ENCODE data around the gene HGD. TPM values are rescaled to one million over a fixed set of nuclear protein-coding genes. Genes with fewer than 3 reads are reported as not detected.

HGD gene
- polyA plus RNA-seq, 2 of the 4 experiments (the other 2 are of a cell fraction): 48.8 to 101 TPM

DNA sequence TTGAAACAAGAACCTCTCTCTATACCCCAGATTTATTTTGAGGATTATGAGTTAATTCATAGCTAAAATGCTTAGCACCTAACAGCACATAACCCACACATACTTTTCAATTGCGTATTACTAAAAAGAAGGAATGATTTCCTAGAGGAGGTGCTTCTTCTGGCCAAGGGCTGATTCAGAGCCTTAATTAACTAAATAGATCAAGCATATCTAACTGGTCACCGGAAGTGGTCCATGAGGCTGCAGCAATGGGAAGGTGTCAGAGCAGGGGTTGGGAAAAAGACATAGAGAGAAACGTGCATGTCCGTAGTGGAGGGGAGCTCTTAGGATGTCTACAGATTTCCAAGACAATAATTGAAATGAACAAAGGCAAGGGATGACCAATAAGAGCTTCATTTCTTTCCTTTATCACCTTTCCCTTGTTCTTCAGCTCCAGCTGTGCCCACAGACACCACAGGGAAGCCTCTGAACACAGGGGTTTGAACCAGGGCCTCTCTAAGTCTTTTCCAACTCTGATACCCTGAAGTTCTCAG is 467 bp downstream of the HGD start (continued):
- TF ChIP-seq EHF (CRISPR knock-in tag; IDR thresholded peaks at IDR 0.05): no peak
- TF ChIP-seq KDM5A (IDR thresholded peaks at IDR 0.05): no peak

DNA sequence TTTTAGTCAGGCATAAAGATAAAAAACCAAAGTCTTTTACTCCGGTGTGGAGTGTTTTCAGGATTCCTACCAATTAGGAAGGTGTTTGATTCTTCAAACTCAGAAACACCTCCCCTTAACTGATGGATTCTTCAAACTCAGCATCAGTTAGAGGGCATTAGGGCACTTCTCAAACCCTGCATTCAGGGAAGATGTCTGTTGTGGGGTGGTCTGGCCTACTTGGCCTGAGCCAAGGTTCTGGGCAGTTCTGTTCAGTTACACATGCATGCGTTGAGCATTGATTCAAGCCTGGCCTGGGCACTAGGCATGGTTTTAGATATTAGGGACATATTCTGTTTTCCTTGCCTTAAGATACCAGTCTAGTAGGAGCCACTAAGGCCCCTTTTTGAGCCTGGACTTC is 1.0 kb downstream of the HGD start:
- Histone ChIP-seq H3K4me3 (peak overlapping the region; percentile 50), H3K4me2 (peak overlapping the region; percentile 70), H3K27ac (peak overlapping the region; percentile 94 to 95), H3K4me1 (peaks cover 65% of the 10 kb centered on the region), H3K9me3 (peaks cover 2% of the 10 kb centered on the region; the same call in 1 of the 3 replicates)
- TF ChIP-seq, protein P1, sequence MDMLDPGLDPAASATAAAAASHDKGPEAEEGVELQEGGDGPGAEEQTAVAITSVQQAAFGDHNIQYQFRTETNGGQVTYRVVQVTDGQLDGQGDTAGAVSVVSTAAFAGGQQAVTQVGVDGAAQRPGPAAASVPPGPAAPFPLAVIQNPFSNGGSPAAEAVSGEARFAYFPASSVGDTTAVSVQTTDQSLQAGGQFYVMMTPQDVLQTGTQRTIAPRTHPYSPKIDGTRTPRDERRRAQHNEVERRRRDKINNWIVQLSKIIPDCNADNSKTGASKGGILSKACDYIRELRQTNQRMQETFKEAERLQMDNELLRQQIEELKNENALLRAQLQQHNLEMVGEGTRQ (IDR thresholded peaks at IDR 0.05): no peak
- no peak for TF ChIP-seq ZSCAN20 (CRISPR knock-in tag; IDR thresholded peaks at IDR 0.05)
- TF ChIP-seq CEBPB (IDR thresholded peaks at IDR 0.05): no peak
- no peak for TF ChIP-seq MYC (IDR thresholded peaks at IDR 0.05; ENCODE audit: borderline replicate concordance, low read length)
- TF ChIP-seq RAD21 (conservative IDR thresholded peaks at IDR 0.05 in 1 of 2, IDR thresholded peaks at IDR 0.05 in 1 of 2): no peak
- no peak for TF ChIP-seq EHMT2 (IDR thresholded peaks at IDR 0.05; ENCODE audit: low read depth)
- TF ChIP-seq CTCF (IDR thresholded peaks at IDR 0.05): no peak
- no peak for TF ChIP-seq FOSL2 (IDR thresholded peaks at IDR 0.05)
- TF ChIP-seq FOSL2 (CRISPR knock-in tag; IDR thresholded peaks at IDR 0.05): no peak
- TF ChIP-seq TFCP2L1 (CRISPR knock-in tag; IDR thresholded peaks at IDR 0.05): no peak
- no peak for TF ChIP-seq CBX2 (IDR thresholded peaks at IDR 0.05; ENCODE audit: borderline replicate concordance, low read depth)
- TF ChIP-seq, protein P2, sequence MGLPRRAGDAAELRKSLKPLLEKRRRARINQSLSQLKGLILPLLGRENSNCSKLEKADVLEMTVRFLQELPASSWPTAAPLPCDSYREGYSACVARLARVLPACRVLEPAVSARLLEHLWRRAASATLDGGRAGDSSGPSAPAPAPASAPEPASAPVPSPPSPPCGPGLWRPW (IDR thresholded peaks at IDR 0.05): no peak
- TF ChIP-seq MAX (IDR thresholded peaks at IDR 0.05): no peak
- no peak for TF ChIP-seq BHLHE40 (IDR thresholded peaks at IDR 0.05; ENCODE audit: low read depth, low read length)
- TF ChIP-seq, protein P3, sequence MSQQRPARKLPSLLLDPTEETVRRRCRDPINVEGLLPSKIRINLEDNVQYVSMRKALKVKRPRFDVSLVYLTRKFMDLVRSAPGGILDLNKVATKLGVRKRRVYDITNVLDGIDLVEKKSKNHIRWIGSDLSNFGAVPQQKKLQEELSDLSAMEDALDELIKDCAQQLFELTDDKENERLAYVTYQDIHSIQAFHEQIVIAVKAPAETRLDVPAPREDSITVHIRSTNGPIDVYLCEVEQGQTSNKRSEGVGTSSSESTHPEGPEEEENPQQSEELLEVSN (IDR thresholded peaks at IDR 0.05; ENCODE audit: borderline replicate concordance, low read depth): no peak
- TF ChIP-seq RFX5 (IDR thresholded peaks at IDR 0.05): no peak
- ChIA-PET POLR2A (no interaction called here), CTCF (interaction anchor here (1.2 to 2.2 kb wide), 2 partner anchors 114 to 119 kb away, joined by 3 to 11 read pairs; no protein-coding TSS in a partner anchor)
- DNase-seq (ENCODE audit: low read depth in 1 of 2, low spot score in 1 of 2): no peak
- no peak for ATAC-seq
- WGBS (ENCODE audit: missing lambda C conversion rate): 76% methylated on average over 2 of the region's 2 CpGs
- FAIRE-seq: no peak

DNA sequence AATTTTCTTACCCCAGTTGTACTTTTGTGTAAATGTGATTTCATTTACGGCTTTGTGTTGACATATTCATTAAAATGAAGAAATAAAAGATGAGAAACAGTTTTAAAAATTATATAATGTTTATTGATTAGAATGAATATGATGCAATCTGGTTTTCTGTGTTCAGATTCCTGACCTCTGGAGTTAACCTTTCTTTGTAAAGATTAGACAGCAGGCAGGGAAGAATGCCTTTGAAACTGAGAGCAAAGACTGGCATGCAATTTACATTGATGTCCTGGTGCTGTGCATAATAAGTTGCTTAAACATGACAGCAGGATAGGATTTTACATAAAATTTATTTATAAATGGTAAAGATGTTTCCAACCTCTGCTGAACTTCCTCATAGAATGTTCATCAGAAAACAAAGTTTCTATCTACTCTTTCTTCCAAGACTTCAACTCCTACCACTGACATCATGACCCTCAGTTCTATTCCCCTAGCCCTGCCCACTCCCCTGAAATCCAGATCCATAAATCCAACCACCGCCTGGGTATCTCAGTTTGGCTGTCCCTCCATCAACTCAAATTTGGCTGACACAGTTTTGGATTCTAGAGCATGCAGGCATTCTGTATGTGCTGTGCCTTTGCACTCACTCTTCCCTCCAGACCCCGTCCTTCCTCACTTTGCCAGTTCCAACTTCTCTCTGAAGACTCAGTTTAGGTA is 1.7 kb downstream of the HGD start:
- FAIRE-seq: no peak
- peak overlapping the region; percentile 94 to 95 for H3K27ac ChIP-seq
- H3K4me3 ChIP-seq: peak overlapping the region; percentile 50
- peak overlapping the region; percentile 70 for H3K4me2 ChIP-seq
- 75% methylated on average over 3 of the region's 3 CpGs for WGBS (ENCODE audit: missing lambda C conversion rate)
- no peak for DNase-seq (ENCODE audit: low read depth in 1 of 2, low spot score in 1 of 2)
- CTCF ChIA-PET: no interaction called here
- ATAC-seq: no peak
- peaks cover 66% of the 10 kb centered on the region for H3K4me1 ChIP-seq
- POLR2A ChIA-PET: no interaction called here
- TF ChIP-seq CEBPB (IDR thresholded peaks at IDR 0.05): 0 out of 4 replicates have a peak, but pooled peaks of 1 of the 2 experiments have one; percentile 3
- TF ChIP-seq RNF2 (IDR thresholded peaks at IDR 0.05; ENCODE audit: borderline replicate concordance, low read depth): no peak
- H3K9me3 ChIP-seq: peaks cover 2% of the 10 kb centered on the region; the same call in 1 of the 3 replicates
